ENCODE results near the gene ASIC2.

DNA sequence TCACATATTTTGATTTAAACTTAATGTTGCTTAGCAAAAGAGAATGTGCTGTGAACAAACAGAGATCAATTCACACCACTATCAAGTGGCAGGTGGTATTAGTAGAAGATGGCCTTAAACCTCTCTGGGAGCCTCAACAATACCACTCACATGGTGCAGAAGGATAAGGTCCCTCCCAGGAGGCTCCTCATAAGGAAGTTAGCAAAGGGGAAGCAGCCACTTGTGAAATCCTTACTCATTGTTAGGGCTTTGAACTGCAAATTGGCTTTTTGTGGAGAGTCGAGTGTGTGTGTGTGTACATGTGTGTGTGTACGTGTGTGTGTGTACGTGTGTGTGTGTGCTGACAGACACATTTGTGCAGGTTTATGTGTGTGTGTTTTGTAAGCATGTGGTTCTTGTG lies 48.9 kb upstream of the ASIC2 start:
- TF ChIP-seq, protein P1, sequence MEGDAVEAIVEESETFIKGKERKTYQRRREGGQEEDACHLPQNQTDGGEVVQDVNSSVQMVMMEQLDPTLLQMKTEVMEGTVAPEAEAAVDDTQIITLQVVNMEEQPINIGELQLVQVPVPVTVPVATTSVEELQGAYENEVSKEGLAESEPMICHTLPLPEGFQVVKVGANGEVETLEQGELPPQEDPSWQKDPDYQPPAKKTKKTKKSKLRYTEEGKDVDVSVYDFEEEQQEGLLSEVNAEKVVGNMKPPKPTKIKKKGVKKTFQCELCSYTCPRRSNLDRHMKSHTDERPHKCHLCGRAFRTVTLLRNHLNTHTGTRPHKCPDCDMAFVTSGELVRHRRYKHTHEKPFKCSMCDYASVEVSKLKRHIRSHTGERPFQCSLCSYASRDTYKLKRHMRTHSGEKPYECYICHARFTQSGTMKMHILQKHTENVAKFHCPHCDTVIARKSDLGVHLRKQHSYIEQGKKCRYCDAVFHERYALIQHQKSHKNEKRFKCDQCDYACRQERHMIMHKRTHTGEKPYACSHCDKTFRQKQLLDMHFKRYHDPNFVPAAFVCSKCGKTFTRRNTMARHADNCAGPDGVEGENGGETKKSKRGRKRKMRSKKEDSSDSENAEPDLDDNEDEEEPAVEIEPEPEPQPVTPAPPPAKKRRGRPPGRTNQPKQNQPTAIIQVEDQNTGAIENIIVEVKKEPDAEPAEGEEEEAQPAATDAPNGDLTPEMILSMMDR (IDR thresholded peaks at IDR 0.05), result no peak
- TF ChIP-seq ZFX (IDR thresholded peaks at IDR 0.05; ENCODE audit: borderline replicate concordance), result no peak
